Measurements from ENCODE around the gene IRF2BP1. TPM values are rescaled to one million over a fixed set of nuclear protein-coding genes. Genes with fewer than 3 reads are reported as not detected.

Gene IRF2BP1
- total and polyA plus RNA-seq, 11 donors = 13.6 to 40.0 (median 19.2) TPM

DNA sequence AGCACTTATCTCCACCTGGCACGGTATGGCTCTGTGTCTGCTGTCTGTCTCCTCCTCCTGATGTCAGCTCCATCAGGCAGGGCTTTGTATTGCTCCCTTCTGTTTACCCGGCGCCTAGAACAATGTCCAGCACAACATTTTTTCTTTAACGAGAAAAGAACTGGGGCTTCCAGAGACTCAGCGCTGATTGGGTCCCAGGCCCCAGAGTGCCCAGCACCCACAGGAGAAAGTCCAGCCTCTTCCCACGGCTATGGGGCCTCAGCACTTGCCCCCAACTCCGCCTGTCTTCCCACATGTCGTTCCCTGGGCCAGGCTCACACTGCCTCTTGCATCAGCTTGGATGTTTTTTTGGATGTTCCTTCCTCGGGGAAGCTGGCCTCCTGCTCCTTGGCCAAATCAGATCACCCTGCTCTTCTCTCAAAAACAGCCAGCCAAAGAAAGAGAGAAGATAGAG, 9.6 kb upstream of the IRF2BP1 start:
- Histone ChIP-seq H3K4me3 (no peak overlapping the region), H3K4me1 (peaks cover 0 to 7% (median 2%) of the 10 kb centered on the region in 12 donors), H3K27me3 (no peaks in the 10 kb centered on the region), H3K9me3 (no peaks in the 10 kb centered on the region), H3K27ac (no peak overlapping the region), H3K36me3 (peaks cover 0 to 53% (median 36%) of the 10 kb centered on the region in 9 donors)
- 79 to 87% (median 83%) methylated on average over 9 of the region's 9 CpGs for WGBS, 4 donors
- TF ChIP-seq POLR2A (IDR thresholded peaks at IDR 0.05) = no peak
- TF ChIP-seq, protein P1, sequence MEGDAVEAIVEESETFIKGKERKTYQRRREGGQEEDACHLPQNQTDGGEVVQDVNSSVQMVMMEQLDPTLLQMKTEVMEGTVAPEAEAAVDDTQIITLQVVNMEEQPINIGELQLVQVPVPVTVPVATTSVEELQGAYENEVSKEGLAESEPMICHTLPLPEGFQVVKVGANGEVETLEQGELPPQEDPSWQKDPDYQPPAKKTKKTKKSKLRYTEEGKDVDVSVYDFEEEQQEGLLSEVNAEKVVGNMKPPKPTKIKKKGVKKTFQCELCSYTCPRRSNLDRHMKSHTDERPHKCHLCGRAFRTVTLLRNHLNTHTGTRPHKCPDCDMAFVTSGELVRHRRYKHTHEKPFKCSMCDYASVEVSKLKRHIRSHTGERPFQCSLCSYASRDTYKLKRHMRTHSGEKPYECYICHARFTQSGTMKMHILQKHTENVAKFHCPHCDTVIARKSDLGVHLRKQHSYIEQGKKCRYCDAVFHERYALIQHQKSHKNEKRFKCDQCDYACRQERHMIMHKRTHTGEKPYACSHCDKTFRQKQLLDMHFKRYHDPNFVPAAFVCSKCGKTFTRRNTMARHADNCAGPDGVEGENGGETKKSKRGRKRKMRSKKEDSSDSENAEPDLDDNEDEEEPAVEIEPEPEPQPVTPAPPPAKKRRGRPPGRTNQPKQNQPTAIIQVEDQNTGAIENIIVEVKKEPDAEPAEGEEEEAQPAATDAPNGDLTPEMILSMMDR (IDR thresholded peaks at IDR 0.05) = no peak
- no peak for ATAC-seq
- no peak for DNase-seq
- intact Hi-C loops (cut with DNase I) = no loop called here

DNA sequence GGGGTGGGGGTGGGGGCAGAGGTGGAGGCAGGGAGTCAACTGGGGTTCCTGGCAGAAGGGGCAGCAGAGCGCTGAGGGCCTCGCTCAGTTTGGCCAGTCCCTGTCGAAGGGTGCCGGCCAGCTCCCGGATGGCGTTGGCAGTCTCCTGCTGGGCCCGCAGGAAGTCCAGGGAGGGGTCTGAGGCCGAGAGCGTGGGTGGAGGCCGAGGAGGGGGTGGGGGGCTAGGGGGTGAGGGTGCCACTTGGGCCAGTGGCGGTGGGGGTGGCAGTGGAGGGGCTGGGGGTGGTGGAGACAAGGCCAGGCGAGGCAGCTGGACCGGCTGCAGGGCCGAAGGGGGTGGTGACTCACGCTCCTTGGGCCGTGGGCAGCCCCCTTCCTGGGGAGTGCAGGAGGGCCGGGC, 4.9 kb upstream of the IRF2BP1 start:
- TF ChIP-seq, protein P1 (IDR thresholded peaks at IDR 0.05) = no peak
- TF ChIP-seq POLR2A (IDR thresholded peaks at IDR 0.05) = no peak
- no peak for DNase-seq
- intact Hi-C loops (cut with DNase I) = no loop called here
- Histone ChIP-seq H3K36me3 (peaks cover 0 to 23% (median 17%) of the 10 kb centered on the region in 9 donors), H3K27me3 (no peaks in the 10 kb centered on the region), H3K4me3 (no peak overlapping the region), H3K9me3 (no peaks in the 10 kb centered on the region), H3K27ac (no peak overlapping the region), H3K4me1 (peaks cover 0 to 12% (median 4%) of the 10 kb centered on the region in 12 donors)
- 82 to 89% (median 86%) methylated on average over 11 to 17 of the region's 17 CpGs for WGBS, 4 donors
- no peak for ATAC-seq

DNA sequence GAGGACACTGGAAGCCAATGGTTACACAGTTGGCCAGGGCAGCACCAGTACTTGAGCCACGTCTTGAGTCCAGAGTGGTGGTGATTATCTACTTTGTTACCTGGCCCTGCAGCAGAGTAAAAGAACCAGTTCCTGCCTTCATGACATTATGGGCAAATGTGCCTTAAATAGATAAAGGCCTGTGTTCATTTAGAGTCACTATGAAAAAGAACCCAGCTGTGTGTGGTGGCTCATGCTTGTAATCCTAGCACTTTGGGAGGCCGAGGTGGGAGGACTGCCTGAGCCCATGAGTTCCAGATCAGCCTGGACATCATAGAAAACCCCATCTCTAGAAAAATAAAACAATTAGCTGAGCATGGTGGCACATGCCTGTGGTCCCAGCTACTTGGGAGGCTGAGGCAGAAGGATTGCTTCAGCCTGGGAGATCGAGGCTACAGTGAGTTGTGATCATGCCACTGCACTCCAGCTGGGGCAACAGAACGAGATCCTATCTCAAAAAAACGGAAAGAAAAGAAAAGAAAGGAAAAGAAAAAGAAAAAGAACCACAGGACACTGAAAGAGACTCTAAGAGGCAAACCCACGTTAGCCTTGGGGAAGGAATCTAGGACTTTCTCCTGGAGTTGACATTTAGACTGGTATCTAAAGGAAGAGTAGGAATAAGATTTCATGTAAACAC, 3.4 kb upstream of the IRF2BP1 start:
- 69 to 78% (median 76%) methylated on average over 6 of the region's 6 CpGs for WGBS, 4 donors
- TF ChIP-seq, protein P1 (IDR thresholded peaks at IDR 0.05) = no peak
- no peak for TF ChIP-seq POLR2A (IDR thresholded peaks at IDR 0.05)
- Histone ChIP-seq H3K27me3 (no peaks in the 10 kb centered on the region), H3K4me1 (peaks cover 9 to 25% (median 16%) of the 10 kb centered on the region in 12 donors), H3K36me3 (peaks cover 0 to 14% (median 7%) of the 10 kb centered on the region in 9 donors), H3K4me3 (no peak overlapping the region), H3K27ac (no peak overlapping the region), H3K9me3 (no peaks in the 10 kb centered on the region)
- intact Hi-C loops (cut with DNase I) = no loop called here
- DNase-seq (no peak), ATAC-seq (no peak)

DNA sequence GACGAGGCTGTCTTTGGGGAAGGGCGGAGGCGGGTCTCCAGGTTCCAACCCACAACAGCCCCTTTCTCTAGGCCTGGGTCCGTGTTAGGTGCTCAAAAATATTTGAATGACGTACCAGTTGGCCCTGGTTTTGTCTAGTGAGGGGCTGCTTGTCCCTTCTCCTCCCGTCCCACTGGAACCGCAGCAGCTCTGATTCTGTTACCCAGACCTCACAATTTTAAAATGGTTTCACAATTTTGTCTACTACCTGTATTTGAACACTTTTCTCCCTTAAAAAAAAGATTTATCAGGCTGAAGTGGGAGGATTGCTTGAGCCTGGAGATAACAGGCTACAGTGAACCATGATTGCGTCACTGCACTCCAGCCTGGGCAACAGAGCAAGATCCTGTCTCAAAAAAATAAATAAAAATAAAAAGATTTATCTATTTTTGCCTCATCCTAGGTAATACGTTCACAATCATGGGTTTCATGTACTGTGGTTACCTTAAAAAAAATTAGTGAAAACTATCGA, 1.3 kb upstream of the IRF2BP1 start:
- H3K9me3 ChIP-seq = no peaks in the 10 kb centered on the region
- ATAC-seq = no peak
- intact Hi-C loops (cut with DNase I) = loop anchor here in 2 of 10 donors (2.0 kb wide), 1 partner anchor 16 kb away; the partner anchor contains the start of gene MYPOP (in 2 of the 2)

More for the DNA sequence above, 1.3 kb upstream of the IRF2BP1 start:
- H3K4me3 ChIP-seq = peak overlapping the region; percentile 52 to 93 (median 80)
- peaks cover 0 to 19% (median 10%) of the 10 kb centered on the region in 9 donors for H3K36me3 ChIP-seq
- WGBS, 4 donors = 43 to 55% (median 49%) methylated on average over 10 of the region's 10 CpGs
- H3K27me3 ChIP-seq = no peaks in the 10 kb centered on the region
- H3K27ac ChIP-seq = peak overlapping the region; percentile 75 to 95 (median 92)
- DNase-seq = no peak
- peaks cover 11 to 46% (median 33%) of the 10 kb centered on the region in 12 donors for H3K4me1 ChIP-seq
- TF ChIP-seq, protein P1 (IDR thresholded peaks at IDR 0.05) = no peak
